ENCODE measurements around the gene KCTD3.

KCTD3 gene

GRCh38 chr1:215623162-215623561 lies 56.1 kb downstream of the KCTD3 start:
- H3K27me3 ChIP-seq (replicated peaks; ENCODE audit: control insufficient read depth, insufficient read depth, low read length, poor library complexity, severe bottlenecking), result no peaks in the 10 kb centered on the region
- no peak overlapping the region for H3K4me3 ChIP-seq (ENCODE audit: insufficient read depth, low read depth, low read length, poor library complexity, severe bottlenecking)
- no peak for DNase-seq
- no peaks in the 10 kb centered on the region for H3K9me3 ChIP-seq (ENCODE audit: control insufficient read depth, low read length)
- H3K4me1 ChIP-seq (ENCODE audit: control insufficient read depth, insufficient read depth, low read length, poor library complexity, severe bottlenecking), result no peaks in the 10 kb centered on the region
- H3K27ac ChIP-seq (ENCODE audit: insufficient read depth, low read length, poor library complexity, severe bottlenecking), result no peak overlapping the region
- no peaks in the 10 kb centered on the region for H3K36me3 ChIP-seq (ENCODE audit: control insufficient read depth, insufficient read depth, low read length)

- H3K9me3 ChIP-seq (ENCODE audit: control insufficient read depth, low read length), result no peaks in the 10 kb centered on the region
- no peaks in the 10 kb centered on the region for H3K4me1 ChIP-seq (ENCODE audit: control insufficient read depth, insufficient read depth, low read length, poor library complexity, severe bottlenecking)
- DNase-seq, result no peak
- H3K4me3 ChIP-seq (ENCODE audit: insufficient read depth, low read depth, low read length, poor library complexity, severe bottlenecking), result no peak overlapping the region
- H3K27me3 ChIP-seq (replicated peaks; ENCODE audit: control insufficient read depth, insufficient read depth, low read length, poor library complexity, severe bottlenecking), result no peaks in the 10 kb centered on the region
- no peak overlapping the region for H3K27ac ChIP-seq (ENCODE audit: insufficient read depth, low read length, poor library complexity, severe bottlenecking)
- no peaks in the 10 kb centered on the region for H3K36me3 ChIP-seq (ENCODE audit: control insufficient read depth, insufficient read depth, low read length)
Observed at GRCh38 chr1:215625949-215626348, 58.8 kb downstream of the KCTD3 start.

GRCh38 chr1:215631040-215631439 lies 63.9 kb downstream of the KCTD3 start:
- no peaks in the 10 kb centered on the region for H3K27me3 ChIP-seq (replicated peaks; ENCODE audit: control insufficient read depth, insufficient read depth, low read length, poor library complexity, severe bottlenecking)
- no peak for DNase-seq
- H3K27ac ChIP-seq (ENCODE audit: insufficient read depth, low read length, poor library complexity, severe bottlenecking), result no peak overlapping the region
- no peaks in the 10 kb centered on the region for H3K9me3 ChIP-seq (ENCODE audit: control insufficient read depth, low read length)
- H3K36me3 ChIP-seq (ENCODE audit: control insufficient read depth, insufficient read depth, low read length), result no peaks in the 10 kb centered on the region
- H3K4me3 ChIP-seq (ENCODE audit: insufficient read depth, low read depth, low read length, poor library complexity, severe bottlenecking), result no peak overlapping the region
- no peaks in the 10 kb centered on the region for H3K4me1 ChIP-seq (ENCODE audit: control insufficient read depth, insufficient read depth, low read length, poor library complexity, severe bottlenecking)

- Histone ChIP-seq H3K36me3 (ENCODE audit: control insufficient read depth, insufficient read depth, low read length) (no peaks in the 10 kb centered on the region), H3K9me3 (ENCODE audit: control insufficient read depth, low read length) (no peaks in the 10 kb centered on the region), H3K27ac (ENCODE audit: insufficient read depth, low read length, poor library complexity, severe bottlenecking) (no peak overlapping the region), H3K4me1 (ENCODE audit: control insufficient read depth, insufficient read depth, low read length, poor library complexity, severe bottlenecking) (no peaks in the 10 kb centered on the region), H3K4me3 (ENCODE audit: insufficient read depth, low read depth, low read length, poor library complexity, severe bottlenecking) (no peak overlapping the region), H3K27me3 (replicated peaks; ENCODE audit: control insufficient read depth, insufficient read depth, low read length, poor library complexity, severe bottlenecking) (no peaks in the 10 kb centered on the region)
- no peak for DNase-seq
Observed at GRCh38 chr1:215631489-215631888, 64.4 kb downstream of the KCTD3 start.

GRCh38 chr1:215635827-215636226 lies 68.7 kb downstream of the KCTD3 start:
- no peaks in the 10 kb centered on the region for H3K36me3 ChIP-seq (ENCODE audit: control insufficient read depth, insufficient read depth, low read length)
- H3K4me3 ChIP-seq (ENCODE audit: insufficient read depth, low read depth, low read length, poor library complexity, severe bottlenecking), result no peak overlapping the region
- H3K4me1 ChIP-seq (ENCODE audit: control insufficient read depth, insufficient read depth, low read length, poor library complexity, severe bottlenecking), result no peaks in the 10 kb centered on the region
- no peak overlapping the region for H3K27ac ChIP-seq (ENCODE audit: insufficient read depth, low read length, poor library complexity, severe bottlenecking)
- no peaks in the 10 kb centered on the region for H3K27me3 ChIP-seq (replicated peaks; ENCODE audit: control insufficient read depth, insufficient read depth, low read length, poor library complexity, severe bottlenecking)
- no peaks in the 10 kb centered on the region for H3K9me3 ChIP-seq (ENCODE audit: control insufficient read depth, low read length)
- DNase-seq, result no peak

- H3K4me1 ChIP-seq (ENCODE audit: control insufficient read depth, insufficient read depth, low read length, poor library complexity, severe bottlenecking), result no peaks in the 10 kb centered on the region
- no peaks in the 10 kb centered on the region for H3K27me3 ChIP-seq (replicated peaks; ENCODE audit: control insufficient read depth, insufficient read depth, low read length, poor library complexity, severe bottlenecking)
- H3K9me3 ChIP-seq (ENCODE audit: control insufficient read depth, low read length), result no peaks in the 10 kb centered on the region
- no peak overlapping the region for H3K27ac ChIP-seq (ENCODE audit: insufficient read depth, low read length, poor library complexity, severe bottlenecking)
- no peaks in the 10 kb centered on the region for H3K36me3 ChIP-seq (ENCODE audit: control insufficient read depth, insufficient read depth, low read length)
- no peak overlapping the region for H3K4me3 ChIP-seq (ENCODE audit: insufficient read depth, low read depth, low read length, poor library complexity, severe bottlenecking)
- no peak for DNase-seq
Observed at GRCh38 chr1:215636258-215636965, 69.3 kb downstream of the KCTD3 start.

GRCh38 chr1:215637041-215637573 lies 70.0 kb downstream of the KCTD3 start:
- Histone ChIP-seq H3K4me1 (ENCODE audit: control insufficient read depth, insufficient read depth, low read length, poor library complexity, severe bottlenecking) (no peaks in the 10 kb centered on the region), H3K36me3 (ENCODE audit: control insufficient read depth, insufficient read depth, low read length) (no peaks in the 10 kb centered on the region), H3K27ac (ENCODE audit: insufficient read depth, low read length, poor library complexity, severe bottlenecking) (no peak overlapping the region), H3K4me3 (ENCODE audit: insufficient read depth, low read depth, low read length, poor library complexity, severe bottlenecking) (no peak overlapping the region), H3K27me3 (replicated peaks; ENCODE audit: control insufficient read depth, insufficient read depth, low read length, poor library complexity, severe bottlenecking) (no peaks in the 10 kb centered on the region), H3K9me3 (ENCODE audit: control insufficient read depth, low read length) (no peaks in the 10 kb centered on the region)
- no peak for DNase-seq

GRCh38 chr1:215640429-215641148 lies 73.5 kb downstream of the KCTD3 start:
- Histone ChIP-seq H3K27me3 (replicated peaks; ENCODE audit: control insufficient read depth, insufficient read depth, low read length, poor library complexity, severe bottlenecking) (no peaks in the 10 kb centered on the region), H3K4me3 (ENCODE audit: insufficient read depth, low read depth, low read length, poor library complexity, severe bottlenecking) (no peak overlapping the region), H3K4me1 (ENCODE audit: control insufficient read depth, insufficient read depth, low read length, poor library complexity, severe bottlenecking) (no peaks in the 10 kb centered on the region), H3K9me3 (ENCODE audit: control insufficient read depth, low read length) (no peaks in the 10 kb centered on the region), H3K27ac (ENCODE audit: insufficient read depth, low read length, poor library complexity, severe bottlenecking) (no peak overlapping the region), H3K36me3 (ENCODE audit: control insufficient read depth, insufficient read depth, low read length) (no peaks in the 10 kb centered on the region)
- no peak for DNase-seq

- H3K27me3 ChIP-seq (replicated peaks; ENCODE audit: control insufficient read depth, insufficient read depth, low read length, poor library complexity, severe bottlenecking), result no peaks in the 10 kb centered on the region
- H3K36me3 ChIP-seq (ENCODE audit: control insufficient read depth, insufficient read depth, low read length), result no peaks in the 10 kb centered on the region
- H3K4me3 ChIP-seq (ENCODE audit: insufficient read depth, low read depth, low read length, poor library complexity, severe bottlenecking), result no peak overlapping the region
- H3K9me3 ChIP-seq (ENCODE audit: control insufficient read depth, low read length), result no peaks in the 10 kb centered on the region
- no peak overlapping the region for H3K27ac ChIP-seq (ENCODE audit: insufficient read depth, low read length, poor library complexity, severe bottlenecking)
- no peak for DNase-seq
- no peaks in the 10 kb centered on the region for H3K4me1 ChIP-seq (ENCODE audit: control insufficient read depth, insufficient read depth, low read length, poor library complexity, severe bottlenecking)
Observed at GRCh38 chr1:215643592-215644321, 76.7 kb downstream of the KCTD3 start.

- H3K36me3 ChIP-seq (ENCODE audit: control insufficient read depth, insufficient read depth, low read length), result no peaks in the 10 kb centered on the region
- DNase-seq, result no peak
- no peaks in the 10 kb centered on the region for H3K4me1 ChIP-seq (ENCODE audit: control insufficient read depth, insufficient read depth, low read length, poor library complexity, severe bottlenecking)
- no peaks in the 10 kb centered on the region for H3K9me3 ChIP-seq (ENCODE audit: control insufficient read depth, low read length)
- H3K27ac ChIP-seq (ENCODE audit: insufficient read depth, low read length, poor library complexity, severe bottlenecking), result no peak overlapping the region
- no peak overlapping the region for H3K4me3 ChIP-seq (ENCODE audit: insufficient read depth, low read depth, low read length, poor library complexity, severe bottlenecking)
- H3K27me3 ChIP-seq (replicated peaks; ENCODE audit: control insufficient read depth, insufficient read depth, low read length, poor library complexity, severe bottlenecking), result no peaks in the 10 kb centered on the region
Observed at GRCh38 chr1:215645182-215645581, 78.1 kb downstream of the KCTD3 start.

All from effector memory CD4-positive, alpha-beta T cell (primary cell).